Fibroblast of the conjunctiva (primary cell): ENCODE data around the gene LRFN4.

Experiments used
- DNase-seq: peaks from one replicate; pipeline ENCODE4 v3.0.0-alpha.2; 2010; ENCODE audit warnings: low read depth

Gene LRFN4

GRCh38 chr11:66858186-66858938, 1.5 kb downstream of the LRFN4 start:
- no peak for DNase-seq

- DNase-seq, result no peak
Measured at GRCh38 chr11:66858939-66859685, 2.2 kb downstream of the LRFN4 start.

GRCh38 chr11:66859686-66860448, 3.0 kb downstream of the LRFN4 start:
- no peak for DNase-seq

DNA sequence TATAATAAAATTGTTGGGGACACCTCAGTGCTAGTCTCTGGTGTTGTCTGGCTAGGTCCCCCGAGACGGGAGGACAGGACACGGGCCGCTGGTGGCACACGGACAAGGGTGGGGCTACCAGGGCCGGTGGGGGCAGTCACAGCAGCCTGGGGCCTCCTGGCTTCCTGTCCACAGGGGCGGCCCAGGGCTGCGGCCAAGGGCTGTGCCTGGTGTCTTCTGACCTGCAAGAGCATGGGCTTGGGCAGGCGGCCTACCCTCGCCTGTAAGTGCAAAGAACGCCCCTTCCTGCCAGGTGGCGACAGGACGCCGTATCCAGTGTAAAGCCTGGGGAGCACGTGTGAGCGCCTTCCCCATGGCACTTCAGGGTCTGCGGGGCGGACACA, 3.6 kb downstream of the LRFN4 start:
- no peak for DNase-seq

DNA sequence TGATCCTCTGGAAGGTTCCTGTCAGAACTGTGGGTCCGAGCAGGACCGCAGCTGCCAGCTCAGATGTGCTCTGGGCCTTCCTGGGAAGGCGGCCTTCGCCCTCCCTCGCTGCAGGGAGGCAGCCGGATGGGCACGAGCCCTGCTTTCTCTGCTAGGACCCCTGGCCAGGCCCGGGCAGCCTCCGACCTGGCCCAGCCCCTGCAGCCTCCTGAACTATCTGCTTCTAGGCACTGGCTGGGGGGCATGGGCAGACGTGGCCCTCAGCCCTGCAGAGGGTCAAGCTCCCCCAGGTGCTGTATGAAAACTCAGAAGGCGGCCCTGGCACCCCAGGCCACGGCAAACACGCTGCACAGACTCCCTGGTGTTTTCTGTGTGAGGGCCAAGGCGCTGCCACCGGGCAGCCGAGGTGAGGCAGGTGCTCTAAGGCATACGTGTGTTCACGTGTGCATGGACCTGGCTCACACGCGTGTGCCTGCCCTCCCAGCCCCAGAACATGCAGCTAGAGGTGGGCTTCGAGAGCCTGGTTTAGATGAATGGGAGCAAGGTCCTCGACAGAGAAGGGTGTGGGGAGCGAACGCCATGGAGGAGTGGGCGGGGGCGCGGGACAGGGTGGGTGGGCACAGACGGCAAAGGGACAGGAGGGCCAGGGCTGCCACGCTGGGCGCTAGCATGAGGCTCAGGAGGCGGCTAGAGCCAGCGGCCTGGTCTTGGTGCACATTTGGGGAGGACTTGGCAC, 4.3 kb downstream of the LRFN4 start:
- no peak for DNase-seq

DNA sequence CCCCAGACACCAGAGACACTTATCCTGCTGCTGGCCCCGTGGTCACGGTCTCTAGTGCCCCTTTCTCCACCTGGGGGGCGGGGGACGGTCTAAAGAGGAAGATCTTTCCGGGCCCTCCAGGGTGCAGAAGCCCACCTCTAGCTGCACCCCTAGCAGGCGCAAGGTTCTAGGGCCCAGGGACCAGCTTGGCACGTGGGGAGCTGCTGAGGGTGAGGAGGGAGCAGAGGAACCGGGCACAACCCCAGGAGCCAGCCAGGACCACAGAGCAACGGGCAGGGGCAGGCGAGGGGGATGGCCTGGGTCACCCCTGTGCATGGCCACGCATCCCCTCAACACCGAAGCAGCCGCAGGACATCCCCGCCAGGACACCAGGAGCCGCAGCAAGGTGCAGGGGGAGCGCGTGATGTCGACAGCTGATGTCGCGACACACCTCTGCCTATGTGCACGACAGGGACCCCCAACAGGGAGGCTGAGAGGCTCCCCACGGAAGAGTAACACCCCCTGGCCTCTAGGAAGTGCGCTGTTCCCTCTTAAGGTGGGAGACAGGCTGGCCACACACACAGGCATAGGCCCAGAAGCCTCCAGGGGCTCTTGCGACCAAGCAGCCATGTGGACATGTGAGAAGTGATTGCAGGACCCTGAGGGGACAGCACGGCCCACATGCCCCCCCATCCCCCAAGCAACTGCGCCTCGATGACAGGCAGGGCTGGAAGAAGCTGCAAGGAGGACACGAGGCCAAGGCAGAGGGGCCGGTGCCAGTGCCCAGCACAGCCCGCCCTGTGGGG, 5.1 kb downstream of the LRFN4 start:
- no peak for DNase-seq

DNA sequence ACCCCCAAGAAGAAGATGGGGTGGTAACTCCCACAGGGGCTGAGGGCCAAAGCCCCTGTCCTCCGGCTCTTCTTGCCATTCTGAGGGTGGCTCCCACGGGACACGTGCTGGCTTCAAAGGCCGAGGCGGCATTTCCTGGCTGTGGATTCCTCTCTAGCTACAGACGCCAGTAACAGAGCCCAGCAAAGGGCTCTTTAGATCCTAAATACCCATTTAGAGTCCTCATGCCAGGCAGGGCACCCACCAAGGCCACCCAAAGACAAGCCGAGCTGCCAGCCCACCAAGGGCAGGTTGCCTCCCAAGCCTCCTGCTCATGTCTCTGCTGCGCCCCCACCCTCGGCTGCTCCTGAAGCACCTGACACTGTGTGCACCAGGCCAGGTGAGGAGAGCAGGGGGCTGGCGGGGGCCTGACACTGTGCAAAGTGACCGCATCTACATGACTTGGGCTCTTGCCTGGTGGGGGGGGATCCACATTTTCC, 5.7 kb downstream of the LRFN4 start:
- DNase-seq, result no peak

- no peak for DNase-seq
Measured at GRCh38 chr11:66863428-66864125, 6.7 kb downstream of the LRFN4 start.

DNA sequence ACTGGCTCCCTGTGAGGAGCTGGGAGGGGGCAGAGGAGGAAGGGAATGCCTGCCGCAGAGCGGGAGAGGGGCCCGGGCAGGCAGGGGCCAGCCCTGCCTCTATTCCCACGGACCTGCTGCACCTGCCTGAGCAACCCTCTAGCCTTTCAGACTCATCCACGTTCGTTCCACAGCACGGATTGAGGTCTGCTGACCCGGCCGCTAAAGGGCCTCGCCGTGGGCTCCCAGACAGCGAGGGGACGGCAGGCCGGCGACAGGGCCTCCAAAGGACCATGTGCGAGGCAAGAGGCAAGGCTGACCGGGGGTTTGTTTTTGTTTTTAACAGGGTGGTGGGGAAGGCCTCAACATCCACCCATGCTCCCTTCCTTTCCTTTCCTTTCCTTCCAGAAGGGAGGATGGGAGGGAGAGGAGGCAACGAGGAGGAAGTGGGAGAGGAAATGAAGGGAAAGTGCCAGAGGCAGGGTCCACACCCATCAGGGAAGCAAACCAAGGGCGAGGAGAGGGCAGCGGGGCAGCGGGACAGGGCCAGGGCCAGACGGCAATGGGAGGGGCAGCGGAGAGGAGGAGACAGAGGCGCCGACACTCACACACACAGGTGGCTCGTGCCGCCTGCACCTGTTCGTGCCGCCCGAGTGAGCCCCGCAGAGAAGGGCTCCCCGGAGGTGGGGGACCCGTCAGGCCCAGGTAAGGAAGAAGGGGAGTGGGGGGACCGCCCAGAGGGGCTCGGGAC, 7.5 kb downstream of the LRFN4 start:
- DNase-seq, result no peak

GRCh38 chr11:66864924-66865697, 8.2 kb downstream of the LRFN4 start:
- DNase-seq, result no peak

DNA sequence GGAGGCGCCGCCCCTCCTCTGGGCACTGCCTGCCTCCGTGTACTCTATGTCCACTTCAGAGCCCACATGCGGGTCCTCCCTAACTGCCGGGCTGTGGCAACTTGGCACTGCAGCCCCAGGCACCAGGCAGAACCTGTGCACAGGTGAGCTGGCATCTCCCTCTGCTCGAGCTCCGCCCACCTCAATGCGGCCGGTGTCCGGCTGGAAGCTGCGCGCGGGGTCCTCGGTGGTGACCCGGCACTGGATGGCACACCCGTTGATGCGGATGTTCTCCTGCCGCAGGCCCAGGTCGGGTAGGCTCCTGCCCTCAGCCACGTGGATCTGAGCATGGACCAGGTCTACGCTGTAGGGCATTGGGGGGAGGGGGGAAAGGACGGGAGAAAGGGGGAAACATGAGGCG, 9.1 kb downstream of the LRFN4 start:
- DNase-seq, result no peak

DNA sequence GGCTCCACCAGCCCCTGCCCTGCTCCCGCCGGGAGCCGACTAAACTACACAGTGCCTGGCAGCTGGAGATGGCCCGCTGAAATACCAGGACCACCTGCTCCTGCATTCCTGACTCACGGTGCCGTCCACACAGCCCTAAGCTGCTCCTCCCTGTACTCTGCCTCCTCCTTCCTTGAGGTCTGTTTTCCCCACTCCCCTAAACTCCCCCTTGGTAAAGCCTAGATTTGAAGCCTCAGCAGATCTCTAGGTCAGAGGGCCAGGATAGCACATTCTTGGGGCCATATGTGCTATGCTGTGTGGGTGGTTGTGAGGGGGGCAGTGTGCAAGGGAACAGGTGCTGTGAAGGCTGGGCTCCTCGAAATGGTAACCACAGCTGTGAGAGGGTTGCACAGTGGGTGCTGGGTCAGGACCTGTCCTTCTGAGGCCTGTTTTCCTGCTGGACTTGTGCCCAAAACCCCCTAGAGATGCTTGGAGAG, 9.7 kb downstream of the LRFN4 start:
- no peak for DNase-seq

- no peak for DNase-seq
Measured at GRCh38 chr11:66867425-66868040, 10.7 kb downstream of the LRFN4 start.

DNA sequence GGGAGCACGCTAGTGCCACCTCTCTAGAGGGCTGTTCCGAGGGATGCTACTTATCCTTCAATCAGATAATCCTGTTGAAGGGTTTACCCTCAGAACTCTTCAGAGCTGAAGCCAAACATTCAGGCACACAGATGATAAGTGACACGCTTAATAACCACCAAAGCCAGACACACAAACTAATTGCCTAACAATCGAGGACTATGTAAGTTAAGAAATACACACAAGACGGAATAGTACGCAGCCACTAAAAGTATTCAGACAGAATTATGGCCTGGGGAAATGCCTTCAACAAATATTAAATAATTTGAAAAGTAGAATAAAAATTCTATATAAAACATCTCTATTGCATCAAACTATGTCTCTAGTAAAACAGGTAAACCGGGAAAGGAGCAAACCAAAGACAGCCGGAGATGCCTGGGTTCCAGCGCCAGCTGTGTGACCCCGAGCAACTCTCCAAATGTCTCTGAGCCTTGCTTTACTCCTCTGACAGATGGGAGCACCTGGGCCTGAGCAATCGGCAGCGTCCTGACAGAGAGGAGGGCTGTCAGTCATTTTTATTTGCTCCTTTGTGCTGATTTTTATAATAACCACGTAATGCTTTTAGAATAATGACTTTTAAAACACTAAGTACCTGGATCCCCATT, 11.3 kb downstream of the LRFN4 start:
- DNase-seq, result no peak

- no peak for DNase-seq
Measured at GRCh38 chr11:66868726-66869566, 12.1 kb downstream of the LRFN4 start.

DNA sequence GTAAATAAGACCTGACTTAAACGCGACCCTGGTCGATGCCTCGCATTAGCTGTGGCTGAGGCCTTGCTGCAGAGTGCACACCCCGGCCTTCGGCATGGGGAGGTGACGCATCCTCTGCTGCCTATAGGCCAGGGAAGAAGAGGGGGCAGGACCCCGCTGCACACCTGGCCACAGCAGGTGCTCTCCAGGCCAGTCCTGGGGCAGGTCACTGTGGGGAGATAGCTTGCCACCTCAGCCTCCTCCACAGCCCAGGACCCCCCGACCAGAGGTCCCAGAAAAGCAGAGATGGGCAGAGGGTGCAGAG, 12.7 kb downstream of the LRFN4 start:
- DNase-seq, result no peak

DNA sequence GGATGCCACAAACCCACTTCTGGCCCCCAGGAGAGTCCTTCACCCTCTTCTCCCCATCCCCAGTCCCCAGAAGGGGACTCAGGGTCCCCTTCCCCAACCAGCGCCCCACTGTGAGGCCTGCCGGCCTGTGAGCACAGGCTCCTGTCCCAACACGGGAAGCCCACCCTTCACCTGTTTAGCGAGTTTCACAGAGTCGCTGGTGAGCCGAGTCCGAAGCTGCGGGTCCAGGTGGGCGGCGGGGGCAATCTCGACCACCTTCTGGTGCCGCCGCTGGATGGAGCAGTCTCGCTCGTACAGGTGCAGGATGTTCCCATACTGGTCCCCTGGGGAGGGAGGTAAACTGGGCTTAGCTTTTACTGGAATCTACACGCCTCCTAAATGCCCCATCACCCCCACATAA, 13.3 kb downstream of the LRFN4 start:
- no peak for DNase-seq
